Caco-2 (cell line): ENCODE measurements around the gene TMEM131L. TPM values are rescaled to one million over a fixed set of nuclear protein-coding genes. Genes with fewer than 3 reads are reported as not detected.
A peak's percentile ranks its signal among the peaks of the same experiment; 100 is the strongest.

Experiments
- BruUV-seq: library from RNA; stranded (reverse); fragments of 400-500 nt; replicated peaks from 2 replicates; lab custom pipeline; 2021; lab: Mats Ljungman, UMichigan
- CTCF ChIA-PET: fragments of 300-600 bp; sonication (Branson Sonifier 250); formaldehyde crosslinking; loops from one replicate; lab custom pipeline; 2022; ENCODE audit warnings: antibody characterized with exemption; lab: Charles Lee
- POLR2A ChIA-PET: fragments of 300-600 bp; sonication (Branson Sonifier 250); formaldehyde crosslinking; loops from one replicate; lab custom pipeline; 2022; ENCODE audit warnings: antibody characterized with exemption; lab: Charles Lee
- DNase-seq, 2 experiments: peaks; one replicate each; pipeline versions ENCODE4 v3.0.0 to v3.0.0-alpha.2; 2020 to 2022
- H3K27me3 ChIP-seq: replicated peaks from 2 replicates; pipeline ENCODE4 v1.6.0; 2011; ENCODE audit warnings: low read length; ENCODE audit not compliant: control insufficient read depth, insufficient read depth
- H3K36me3 ChIP-seq: 2 replicates; pipeline ENCODE4 v1.5.1; 2011; ENCODE audit warnings: low read length; ENCODE audit not compliant: control insufficient read depth, insufficient read depth
- H3K4me1 ChIP-seq: fragments of 250-450 bp; sonication (Bioruptor Pico); 2 replicates; pipeline ENCODE4 v1.5.1; 2020; ENCODE audit warnings: mild to moderate bottlenecking
- H3K4me3 ChIP-seq: 2 replicates; pipeline ENCODE4 v1.5.1; 2011; ENCODE audit warnings: low read depth, mild to moderate bottlenecking, control low read depth, low read length
- H3K9me3 ChIP-seq: fragments of 250-450 bp; sonication (Bioruptor Pico); 2 replicates; pipeline ENCODE4 v1.5.1; 2020; ENCODE audit warnings: mild to moderate bottlenecking, moderate library complexity
- H3K27ac Mint-ChIP-seq: one replicate; pipeline ENCODE4 v1.8.0; 2022; ENCODE audit warnings: mixed read lengths; ENCODE audit not compliant: unreplicated experiment
- H3K27me3 Mint-ChIP-seq: one replicate; pipeline ENCODE4 v1.8.0; 2022; ENCODE audit warnings: mixed read lengths; ENCODE audit not compliant: insufficient read depth, unreplicated experiment
- H3K36me3 Mint-ChIP-seq: one replicate; pipeline ENCODE4 v1.8.0; 2022; ENCODE audit warnings: mild to moderate bottlenecking, mixed read lengths; ENCODE audit not compliant: insufficient read depth, unreplicated experiment
- H3K4me1 Mint-ChIP-seq: one replicate; pipeline ENCODE4 v1.8.0; 2022; ENCODE audit warnings: low read depth, mixed read lengths; ENCODE audit not compliant: unreplicated experiment
- H3K4me3 Mint-ChIP-seq: one replicate; pipeline ENCODE4 v1.8.0; 2022; ENCODE audit warnings: mild to moderate bottlenecking, moderate library complexity, mixed read lengths; ENCODE audit not compliant: unreplicated experiment
- H3K9me3 Mint-ChIP-seq: one replicate; pipeline ENCODE4 v1.8.0; 2022; ENCODE audit warnings: mixed read lengths; ENCODE audit not compliant: unreplicated experiment
- CTCF ChIP-seq, 2 experiments: fragments of 200-600 bp in 1 of 2; IDR thresholded peaks; 1 replicate in 1 of 2; 2 replicates in 1 of 2; pipeline versions ENCODE4 v1.5.1 to v1.8.0; 2011 to 2022; ENCODE audit warnings: antibody characterized with exemption in 1 of 2, control low read depth in 1 of 2, inconsistent platforms in 1 of 2, low read depth in 1 of 2, low read length in 1 of 2, mild to moderate bottlenecking in 1 of 2, moderate library complexity in 1 of 2; ENCODE audit not compliant: insufficient read depth in 1 of 2, severe bottlenecking in 1 of 2, unreplicated experiment in 1 of 2
- intact Hi-C: fragments of 100-400 bp; cut with micrococcal nuclease; formaldehyde crosslinking; loops from one replicate; pipeline ENCODE4 v1.10.0; 2022; ENCODE audit not compliant: unreplicated experiment
- total RNA-seq: library from RNA; stranded (reverse); gene quantifications from 2 replicates; pipeline ENCODE4 v1.2.3, GENCODE V29; 2022

TMEM131L gene
- total RNA-seq, 1 experiment from 2014 or later = 20.8 TPM

- H3K4me1 Mint-ChIP-seq = peaks cover 6% of the 10 kb centered on the region
- no peak overlapping the region for H3K27ac Mint-ChIP-seq
- H3K4me3 Mint-ChIP-seq = no peak overlapping the region
Measured at GRCh38 chr4:153556435-153556815, 90.3 kb downstream of the TMEM131L start.

GRCh38 chr4:153560908-153561307, 94.7 kb downstream of the TMEM131L start:
- H3K9me3 ChIP-seq = no peaks in the 10 kb centered on the region
- no peaks in the 10 kb centered on the region for H3K27me3 Mint-ChIP-seq
- H3K36me3 Mint-ChIP-seq = peaks cover 28% of the 10 kb centered on the region
- TF ChIP-seq CTCF (IDR thresholded peaks at IDR 0.05; ENCODE audit: insufficient read depth in 1 of 2, low read depth in 1 of 2, low read length in 1 of 2, severe bottlenecking in 1 of 2, unreplicated experiment in 1 of 2) = no peak
- H3K4me1 Mint-ChIP-seq = peaks cover 21% of the 10 kb centered on the region
- intact Hi-C loops = no loop called here
- no peaks in the 10 kb centered on the region for H3K27me3 ChIP-seq
- no peak overlapping the region for H3K4me3 Mint-ChIP-seq
- peaks cover 14% of the 10 kb centered on the region for H3K4me1 ChIP-seq
- peaks cover 18% of the 10 kb centered on the region for H3K9me3 Mint-ChIP-seq
- no TSS peak for BruUV-seq
- no peak overlapping the region for H3K4me3 ChIP-seq
- no peak overlapping the region for H3K27ac Mint-ChIP-seq
- POLR2A ChIA-PET = no interaction called here
- no peaks in the 10 kb centered on the region for H3K36me3 ChIP-seq
- CTCF ChIA-PET = no interaction called here
- DNase-seq = no peak

More at GRCh38 chr4:153556435-153556815, 90.3 kb downstream of the TMEM131L start:
- peaks cover 21% of the 10 kb centered on the region for H3K36me3 Mint-ChIP-seq
- no peaks in the 10 kb centered on the region for H3K9me3 ChIP-seq
- DNase-seq = no peak
- no peaks in the 10 kb centered on the region for H3K27me3 ChIP-seq
- POLR2A ChIA-PET = no interaction called here
- no peak overlapping the region for H3K4me3 ChIP-seq
- H3K36me3 ChIP-seq = no peaks in the 10 kb centered on the region
- no peaks in the 10 kb centered on the region for H3K4me1 ChIP-seq
- intact Hi-C loops = no loop called here
- H3K9me3 Mint-ChIP-seq = peaks cover 16% of the 10 kb centered on the region
- H3K27me3 Mint-ChIP-seq = no peaks in the 10 kb centered on the region
- BruUV-seq = no TSS peak
- CTCF ChIA-PET = interaction anchor here (1.6 kb wide), 1 partner anchor 18 kb away, joined by 5 read pairs; no protein-coding TSS in a partner anchor
- no peak for TF ChIP-seq CTCF (IDR thresholded peaks at IDR 0.05; ENCODE audit: insufficient read depth in 1 of 2, low read depth in 1 of 2, low read length in 1 of 2, severe bottlenecking in 1 of 2, unreplicated experiment in 1 of 2)

DNA sequence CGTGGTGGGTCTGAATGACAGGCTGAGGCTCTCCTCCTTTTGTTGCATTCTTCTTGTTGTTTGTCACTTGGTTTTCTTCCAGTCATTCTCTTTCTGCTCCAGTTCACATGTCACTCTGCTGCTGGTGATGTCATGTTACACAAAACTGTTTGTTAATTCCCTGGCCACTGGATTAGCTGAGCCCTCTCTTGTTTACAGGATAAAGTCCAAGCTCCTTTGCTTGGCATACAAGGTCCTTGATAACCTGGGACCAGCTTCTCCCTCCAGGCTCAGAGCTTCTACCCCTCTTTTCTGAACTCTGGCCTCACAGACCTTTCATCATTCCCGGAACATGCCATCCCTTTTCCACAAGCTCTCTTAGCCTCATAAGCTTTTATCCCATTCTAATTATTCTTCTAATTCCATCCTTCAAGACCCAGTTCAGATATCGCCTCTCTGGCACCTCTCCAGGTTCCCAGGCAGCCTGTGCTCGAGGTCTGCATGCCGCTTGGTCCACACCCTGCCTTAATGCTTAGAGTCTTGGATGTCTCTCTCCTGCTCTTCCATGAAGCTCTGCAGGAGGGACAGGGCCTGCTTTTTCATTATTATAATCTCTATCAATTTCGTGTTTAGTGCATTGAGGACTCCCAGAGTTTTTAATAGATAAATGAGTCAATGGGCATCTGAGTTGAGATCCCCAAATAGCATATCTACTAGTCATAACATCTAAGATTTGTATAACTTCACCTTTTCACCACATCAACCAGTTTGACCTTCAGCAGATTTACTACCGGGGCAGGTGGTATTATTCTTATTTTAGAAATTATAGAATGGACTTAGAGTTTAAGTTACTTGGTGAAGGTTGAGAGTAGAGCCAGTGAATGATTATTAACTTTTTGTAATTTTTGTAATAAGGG, 98.7 kb downstream of the TMEM131L start:
- Histone ChIP-seq H3K27me3 (no peaks in the 10 kb centered on the region), H3K36me3 (no peaks in the 10 kb centered on the region), H3K4me3 (no peak overlapping the region), H3K9me3 (0 out of 2 replicates have a peak, but pooled peaks cover 3% of the 10 kb centered on the region), H3K4me1 (peaks cover 49% of the 10 kb centered on the region)
- no TSS peak for BruUV-seq
- intact Hi-C loops = loop anchor here (1.0 to 2.0 kb wide), 2 partner anchors 42 to 46 kb away; no protein-coding TSS in a partner anchor
- Mint-ChIP-seq H3K4me1 (peaks cover 15% of the 10 kb centered on the region), H3K27ac (peak overlapping the region; percentile 58), H3K27me3 (no peaks in the 10 kb centered on the region), H3K4me3 (peak overlapping the region; percentile 41), H3K36me3 (peaks cover 19% of the 10 kb centered on the region), H3K9me3 (peaks cover 18% of the 10 kb centered on the region)
- no peak for TF ChIP-seq CTCF (IDR thresholded peaks at IDR 0.05; ENCODE audit: insufficient read depth in 1 of 2, low read depth in 1 of 2, low read length in 1 of 2, severe bottlenecking in 1 of 2, unreplicated experiment in 1 of 2)
- DNase-seq = peak; percentile 73
- ChIA-PET CTCF (interaction anchor here (0.6 to 2.2 kb wide), 3 partner anchors 9 to 99 kb away, joined by 3 to 15 read pairs (median 10); no protein-coding TSS in a partner anchor), POLR2A (interaction anchor here (0.6 to 1.1 kb wide), 2 partner anchors 96 to 99 kb away, joined by 5 read pairs; partner anchors contain the start of gene TMEM131L)
